ENCODE results near the gene NINJ1. TPM values are rescaled to one million over a fixed set of nuclear protein-coding genes. Genes with fewer than 3 reads are reported as not detected.

The NINJ1 gene
- total and polyA plus RNA-seq, 2 of the 13 experiments (the other 11 are each of a cell fraction or from before 2014, with no cell fraction given), result 81.2 to 92.1 TPM

DNA sequence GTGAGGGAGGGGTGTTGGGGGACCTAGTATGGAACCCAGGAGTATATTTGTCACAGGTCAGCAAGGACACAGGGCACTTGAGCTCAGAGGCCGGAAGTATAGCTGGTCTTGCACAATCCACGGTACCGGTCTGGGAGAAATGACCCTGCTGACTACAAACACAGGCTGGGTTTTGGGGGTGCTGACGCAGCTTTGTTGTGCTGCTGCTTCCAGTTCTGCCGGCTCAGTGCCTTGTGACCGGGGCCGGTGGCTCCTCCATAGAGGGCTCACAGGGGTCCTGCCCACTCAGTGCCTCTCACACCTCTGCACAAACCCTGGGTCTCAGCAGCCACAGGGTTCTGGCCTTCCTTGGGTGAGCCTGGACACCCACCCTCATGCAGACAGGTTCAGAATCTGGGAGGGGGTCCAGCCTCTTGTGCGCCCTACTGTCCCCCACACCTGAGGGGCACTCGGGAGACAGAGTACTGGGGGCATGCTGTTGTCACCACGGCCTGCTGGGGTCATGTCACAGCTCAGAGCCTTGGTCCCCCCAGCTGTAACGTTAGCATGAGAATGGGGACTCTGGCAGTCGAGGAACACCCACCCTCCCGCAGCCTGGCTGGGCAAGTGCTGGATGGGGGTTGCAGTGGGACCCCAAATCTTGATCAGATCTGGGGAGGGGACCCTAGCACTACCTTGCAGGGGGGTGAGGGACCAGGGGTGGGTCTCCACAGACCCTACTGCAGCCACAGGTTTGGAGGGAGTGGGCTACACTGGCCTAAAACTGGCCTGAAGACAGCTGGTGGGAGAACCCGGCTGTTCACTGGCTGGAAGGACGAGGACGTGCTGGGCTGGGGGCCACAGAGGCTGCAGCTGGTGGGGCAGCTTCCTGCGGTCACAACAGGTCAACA is 17.7 kb downstream of the NINJ1 start (continued):
- TF ChIP-seq IRF9 (CRISPR knock-in tag; IDR thresholded peaks at IDR 0.05; ENCODE audit: borderline replicate concordance), result no peak
- TF ChIP-seq ZNF510 (CRISPR knock-in tag; IDR thresholded peaks at IDR 0.05; ENCODE audit: low read depth), result no peak
- TF ChIP-seq ZNF558 (CRISPR knock-in tag; IDR thresholded peaks at IDR 0.05; ENCODE audit: borderline replicate concordance), result no peak
- no peak for TF ChIP-seq MTF2 (CRISPR knock-in tag; IDR thresholded peaks at IDR 0.05; ENCODE audit: borderline replicate concordance)
- no peak for TF ChIP-seq ZBTB2 (CRISPR knock-in tag; IDR thresholded peaks at IDR 0.05; ENCODE audit: low read depth)
- no peak for TF ChIP-seq KDM1A (CRISPR knock-in tag; IDR thresholded peaks at IDR 0.05)
- no peak for TF ChIP-seq EHMT2 (IDR thresholded peaks at IDR 0.05; ENCODE audit: borderline replicate concordance, low read depth, low read length)
- no peak for TF ChIP-seq ZNF703 (CRISPR knock-in tag; IDR thresholded peaks at IDR 0.05; ENCODE audit: borderline replicate concordance)
- TF ChIP-seq ZNF782 (CRISPR knock-in tag; IDR thresholded peaks at IDR 0.05; ENCODE audit: borderline replicate concordance), result no peak
- no peak for TF ChIP-seq ZNF879 (CRISPR knock-in tag; IDR thresholded peaks at IDR 0.05)
- no peak for TF ChIP-seq TSC22D2 (CRISPR knock-in tag; IDR thresholded peaks at IDR 0.05; ENCODE audit: borderline replicate concordance)
- TF ChIP-seq, protein P1, sequence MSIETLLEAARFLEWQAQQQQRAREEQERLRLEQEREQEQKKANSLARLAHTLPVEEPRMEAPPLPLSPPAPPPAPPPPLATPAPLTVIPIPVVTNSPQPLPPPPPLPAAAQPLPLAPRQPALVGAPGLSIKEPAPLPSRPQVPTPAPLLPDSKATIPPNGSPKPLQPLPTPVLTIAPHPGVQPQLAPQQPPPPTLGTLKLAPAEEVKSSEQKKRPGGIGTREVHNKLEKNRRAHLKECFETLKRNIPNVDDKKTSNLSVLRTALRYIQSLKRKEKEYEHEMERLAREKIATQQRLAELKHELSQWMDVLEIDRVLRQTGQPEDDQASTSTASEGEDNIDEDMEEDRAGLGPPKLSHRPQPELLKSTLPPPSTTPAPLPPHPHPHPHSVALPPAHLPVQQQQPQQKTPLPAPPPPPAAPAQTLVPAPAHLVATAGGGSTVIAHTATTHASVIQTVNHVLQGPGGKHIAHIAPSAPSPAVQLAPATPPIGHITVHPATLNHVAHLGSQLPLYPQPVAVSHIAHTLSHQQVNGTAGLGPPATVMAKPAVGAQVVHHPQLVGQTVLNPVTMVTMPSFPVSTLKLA (IDR thresholded peaks at IDR 0.05), result no peak
- TF ChIP-seq, protein P2, sequence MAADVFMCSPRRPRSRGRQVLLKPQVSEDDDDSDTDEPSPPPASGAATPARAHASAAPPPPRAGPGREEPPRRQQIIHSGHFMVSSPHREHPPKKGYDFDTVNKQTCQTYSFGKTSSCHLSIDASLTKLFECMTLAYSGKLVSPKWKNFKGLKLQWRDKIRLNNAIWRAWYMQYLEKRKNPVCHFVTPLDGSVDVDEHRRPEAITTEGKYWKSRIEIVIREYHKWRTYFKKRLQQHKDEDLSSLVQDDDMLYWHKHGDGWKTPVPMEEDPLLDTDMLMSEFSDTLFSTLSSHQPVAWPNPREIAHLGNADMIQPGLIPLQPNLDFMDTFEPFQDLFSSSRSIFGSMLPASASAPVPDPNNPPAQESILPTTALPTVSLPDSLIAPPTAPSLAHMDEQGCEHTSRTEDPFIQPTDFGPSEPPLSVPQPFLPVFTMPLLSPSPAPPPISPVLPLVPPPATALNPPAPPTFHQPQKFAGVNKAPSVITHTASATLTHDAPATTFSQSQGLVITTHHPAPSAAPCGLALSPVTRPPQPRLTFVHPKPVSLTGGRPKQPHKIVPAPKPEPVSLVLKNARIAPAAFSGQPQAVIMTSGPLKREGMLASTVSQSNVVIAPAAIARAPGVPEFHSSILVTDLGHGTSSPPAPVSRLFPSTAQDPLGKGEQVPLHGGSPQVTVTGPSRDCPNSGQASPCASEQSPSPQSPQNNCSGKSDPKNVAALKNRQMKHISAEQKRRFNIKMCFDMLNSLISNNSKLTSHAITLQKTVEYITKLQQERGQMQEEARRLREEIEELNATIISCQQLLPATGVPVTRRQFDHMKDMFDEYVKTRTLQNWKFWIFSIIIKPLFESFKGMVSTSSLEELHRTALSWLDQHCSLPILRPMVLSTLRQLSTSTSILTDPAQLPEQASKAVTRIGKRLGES (CRISPR knock-in tag; IDR thresholded peaks at IDR 0.05; ENCODE audit: borderline replicate concordance), result no peak
